Measurements from ENCODE around the gene NAALADL2. TPM values are rescaled to one million over a fixed set of nuclear protein-coding genes. Genes with fewer than 3 reads are reported as not detected.

The NAALADL2 gene
- polyA plus RNA-seq, 2 of the 4 experiments (the other 2 are of a cell fraction), result 0.09 to 0.28 TPM

GRCh38 chr3:175605851-175606250 is 746.7 kb downstream of the NAALADL2 start:
- POLR2A ChIA-PET, result no interaction called here
- ATAC-seq (no peak), FAIRE-seq (no peak), DNase-seq (ENCODE audit: low read depth in 1 of 2, low spot score in 1 of 2) (no peak)
- no peaks in the 10 kb centered on the region for H3K9me3 ChIP-seq
- H3K4me2 ChIP-seq, result no peak overlapping the region
- no peaks in the 10 kb centered on the region for H3K4me1 ChIP-seq
- CTCF ChIA-PET, result interaction anchor here (1.2 kb wide), 1 partner anchor 18 kb away, joined by 3 read pairs; no protein-coding TSS in a partner anchor
- H3K4me3 ChIP-seq, result no peak overlapping the region
- no peak for TF ChIP-seq EP300 (IDR thresholded peaks at IDR 0.05)
- TF ChIP-seq FOSL2 (IDR thresholded peaks at IDR 0.05), result no peak
- TF ChIP-seq FOSL2 (CRISPR knock-in tag; IDR thresholded peaks at IDR 0.05), result no peak
- no peak for TF ChIP-seq HMGXB4 (CRISPR knock-in tag; IDR thresholded peaks at IDR 0.05; ENCODE audit: borderline replicate concordance)
- TF ChIP-seq REST (IDR thresholded peaks at IDR 0.05), result no peak
- no peak for TF ChIP-seq POLR2AphosphoS2 (conservative IDR thresholded peaks at IDR 0.05; ENCODE audit: low read length)
- no peak for TF ChIP-seq RFX5 (IDR thresholded peaks at IDR 0.05)
- TF ChIP-seq HOXA7 (CRISPR knock-in tag; IDR thresholded peaks at IDR 0.05), result no peak
- no peak for TF ChIP-seq JUNB (IDR thresholded peaks at IDR 0.05)
- H3K27ac ChIP-seq, result no peak overlapping the region
- WGBS (ENCODE audit: missing lambda C conversion rate), result 13% methylated on average over 2 of the region's 2 CpGs

GRCh38 chr3:175606650-175607318 is 747.6 kb downstream of the NAALADL2 start:
- no peak overlapping the region for H3K4me2 ChIP-seq
- H3K4me1 ChIP-seq, result no peaks in the 10 kb centered on the region
- TF ChIP-seq EHF (CRISPR knock-in tag; IDR thresholded peaks at IDR 0.05) (no peak), HOXA7 (CRISPR knock-in tag; IDR thresholded peaks at IDR 0.05) (no peak), RARB (CRISPR knock-in tag; IDR thresholded peaks at IDR 0.05) (no peak), RFX5 (IDR thresholded peaks at IDR 0.05) (no peak), CHD4 (IDR thresholded peaks at IDR 0.05; ENCODE audit: borderline replicate concordance) (no peak), CBX2 (IDR thresholded peaks at IDR 0.05; ENCODE audit: borderline replicate concordance, low read depth) (no peak), CEBPB (IDR thresholded peaks at IDR 0.05) (no peak), RCOR1 (IDR thresholded peaks at IDR 0.05; ENCODE audit: low read depth, low read length) (no peak), EHMT2 (IDR thresholded peaks at IDR 0.05; ENCODE audit: low read depth) (no peak), USF2 (IDR thresholded peaks at IDR 0.05) (no peak), RNF2 (IDR thresholded peaks at IDR 0.05; ENCODE audit: borderline replicate concordance, low read depth) (no peak), CTCF (IDR thresholded peaks at IDR 0.05) (no peak), PHF8 (IDR thresholded peaks at IDR 0.05; ENCODE audit: borderline replicate concordance, low read depth) (no peak), MAX (IDR thresholded peaks at IDR 0.05) (no peak), ZFP36 (IDR thresholded peaks at IDR 0.05; ENCODE audit: borderline replicate concordance, partially characterized antibody) (no peak), HES2 (IDR thresholded peaks at IDR 0.05) (no peak), ESRRA (IDR thresholded peaks at IDR 0.05; ENCODE audit: borderline replicate concordance, low read length) (no peak)
- no peaks in the 10 kb centered on the region for H3K9me3 ChIP-seq
- ChIA-PET CTCF (interaction anchor here (1.2 kb wide), 1 partner anchor 17 kb away, joined by 3 read pairs; no protein-coding TSS in a partner anchor), POLR2A (no interaction called here)
- ATAC-seq (no peak), DNase-seq (ENCODE audit: low read depth in 1 of 2, low spot score in 1 of 2) (no peak), FAIRE-seq (no peak)
- H3K4me3 ChIP-seq, result no peak overlapping the region
- WGBS (ENCODE audit: missing lambda C conversion rate), result 13% methylated on average over 1 of the region's 1 CpG
- H3K27ac ChIP-seq, result no peak overlapping the region

All from A549 (cell line).